ENCODE data around the gene LOC128125822.
"Not testable (repeated sequence)": the region's sequence is repeated elsewhere in the genome, so short reads cannot be mapped to it uniquely, and the experiment has no call there.

The LOC128125822 gene

GRCh38 chr6:63572044-63572746 is at the start of gene LOC128125822, which contains the start of gene PTP4A1:
LOC128125822 (plus strand) TSS chr6:63572480.
PTP4A1 (plus strand) TSS chr6:63572480; CDS start chr6:63576881, 4,401 bp downstream.
- peak within 1 kb of the TSS; percentile 98 for H3K27ac ChIP-seq (ENCODE audit: low read depth, low read length)
- WGBS, 3 donors, result 0 to 1% (median 0%) methylated on average over 57 to 73 of the region's 73 CpGs

- H3K27ac ChIP-seq (ENCODE audit: low read depth, low read length), result not testable (repeated sequence)
- 85 to 92% (median 91%) methylated on average over 7 of the region's 7 CpGs for WGBS, 3 donors
Observed at GRCh38 chr6:63522911-63523287, 49.4 kb upstream of the LOC128125822 start.

DNA sequence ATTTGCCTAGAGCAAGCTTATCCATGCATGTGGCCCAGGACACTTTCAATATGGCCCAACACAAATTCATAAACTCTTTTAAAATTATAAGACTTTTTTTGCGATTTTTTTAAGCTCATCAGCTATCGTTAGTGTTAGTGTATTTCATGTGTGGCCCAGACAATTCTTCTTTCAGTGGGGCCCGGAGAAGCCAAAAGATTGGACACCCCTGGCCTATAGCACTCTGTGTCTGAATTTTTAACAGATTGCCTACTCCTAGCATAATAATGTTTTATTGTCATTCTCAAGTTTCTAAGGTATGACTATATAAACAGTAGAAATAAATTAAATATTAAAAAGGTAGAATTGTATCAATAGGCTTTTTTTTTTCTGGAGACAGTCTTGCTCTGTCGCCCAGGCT is 48.6 kb upstream of the LOC128125822 start:
- 94 to 96% (median 94%) methylated on average over 4 of the region's 4 CpGs for WGBS, 3 donors

GRCh38 chr6:63525186-63525878 is 46.9 kb upstream of the LOC128125822 start:
- H3K27ac ChIP-seq (ENCODE audit: low read depth, low read length), result no peak overlapping the region
- 72 to 75% (median 75%) methylated on average over 7 of the region's 7 CpGs for WGBS, 3 donors

More for the DNA sequence above, 48.6 kb upstream of the LOC128125822 start:
- no peak overlapping the region for H3K27ac ChIP-seq (ENCODE audit: low read depth, low read length)

- no peak overlapping the region for H3K27ac ChIP-seq (ENCODE audit: low read depth, low read length)
Observed at GRCh38 chr6:63526931-63527330, 45.3 kb upstream of the LOC128125822 start.

DNA sequence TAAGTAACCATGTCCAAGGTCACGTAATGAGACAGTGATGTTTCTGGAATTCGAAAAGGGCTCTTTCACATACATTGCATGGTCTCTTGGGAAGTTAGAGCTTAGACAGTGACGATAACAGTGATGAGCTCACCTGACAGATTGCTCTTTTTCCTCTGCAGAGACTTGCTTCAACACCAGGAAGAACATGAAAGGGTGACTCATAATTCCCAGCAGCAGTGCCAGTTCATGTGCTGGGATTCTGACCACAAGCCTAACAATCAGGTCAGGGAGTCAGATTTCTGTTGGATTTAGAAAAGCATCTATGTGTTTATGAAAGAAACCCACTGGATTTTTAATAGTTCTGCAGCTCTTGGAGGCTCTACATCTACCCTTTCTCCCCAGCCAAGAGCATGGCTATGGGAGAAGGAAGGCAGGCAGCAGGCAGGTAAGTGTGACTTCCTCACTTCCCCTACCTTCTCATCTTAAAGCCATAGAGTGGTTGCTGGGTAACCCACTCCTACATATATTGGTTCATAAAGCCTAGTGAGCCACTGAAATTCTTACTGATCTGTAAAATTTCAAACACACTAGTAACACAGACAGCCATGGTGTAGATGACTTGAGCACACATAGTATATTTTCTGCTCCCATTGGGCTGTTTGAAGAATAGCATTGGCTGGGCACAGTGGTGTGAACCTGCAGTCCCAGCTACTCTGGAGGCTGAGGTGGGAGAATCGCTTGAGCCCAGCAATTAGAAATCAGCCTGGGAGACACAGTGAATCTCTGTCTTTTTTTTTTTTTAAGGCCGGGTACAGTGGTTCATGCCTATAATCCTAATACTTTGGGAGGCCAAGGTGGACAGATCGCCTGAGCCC is 44.4 kb upstream of the LOC128125822 start:
- no peak overlapping the region for H3K27ac ChIP-seq (ENCODE audit: low read depth, low read length)
- 73 to 75% (median 75%) methylated on average over 6 of the region's 6 CpGs for WGBS, 3 donors

- WGBS, 3 donors, result 26 to 59% (median 30%) methylated on average over 4 of the region's 4 CpGs
- no peak overlapping the region for H3K27ac ChIP-seq (ENCODE audit: low read depth, low read length)
Observed at GRCh38 chr6:63529498-63529897, 42.8 kb upstream of the LOC128125822 start.

GRCh38 chr6:63530182-63530581 is 42.1 kb upstream of the LOC128125822 start:
- no peak overlapping the region for H3K27ac ChIP-seq (ENCODE audit: low read depth, low read length)
- 89 to 98% (median 96%) methylated on average over 3 of the region's 3 CpGs for WGBS, 3 donors

DNA sequence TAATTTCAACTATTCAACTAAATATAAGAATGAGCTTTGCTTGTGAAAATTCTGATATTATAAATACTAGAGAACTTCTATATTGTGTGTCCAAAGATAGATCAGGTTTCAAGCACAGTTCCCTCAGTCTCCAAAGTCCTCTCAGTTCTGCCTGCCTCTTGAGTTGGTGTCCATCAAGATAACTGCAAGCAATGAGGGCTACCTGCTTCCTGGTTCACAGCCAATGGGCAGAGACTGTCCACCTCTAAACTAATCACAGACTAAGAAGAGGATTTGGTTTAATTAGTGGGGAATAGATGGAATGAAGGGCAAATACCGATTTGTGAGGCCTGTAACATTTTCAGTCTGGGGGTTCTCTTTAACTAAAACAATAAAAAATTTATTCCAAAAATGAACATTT is 41.3 kb upstream of the LOC128125822 start:
- no peak overlapping the region for H3K27ac ChIP-seq (ENCODE audit: low read depth, low read length)
- WGBS, 3 donors, result 90 to 94% (median 91%) methylated on average over 1 of the region's 1 CpG

GRCh38 chr6:63533026-63533425 is 39.3 kb upstream of the LOC128125822 start:
- 85 to 91% (median 89%) methylated on average over 3 of the region's 3 CpGs for WGBS, 3 donors
- no peak overlapping the region for H3K27ac ChIP-seq (ENCODE audit: low read depth, low read length)

GRCh38 chr6:63533952-63534351 is 38.3 kb upstream of the LOC128125822 start:
- H3K27ac ChIP-seq (ENCODE audit: low read depth, low read length), result no peak overlapping the region
- WGBS, 3 donors, result 90 to 95% (median 91%) methylated on average over 4 of the region's 4 CpGs

- H3K27ac ChIP-seq (ENCODE audit: low read depth, low read length), result no peak overlapping the region
- WGBS, 3 donors, result 53 to 66% (median 65%) methylated on average over 9 of the region's 9 CpGs
Observed at GRCh38 chr6:63537201-63537958, 34.9 kb upstream of the LOC128125822 start.

DNA sequence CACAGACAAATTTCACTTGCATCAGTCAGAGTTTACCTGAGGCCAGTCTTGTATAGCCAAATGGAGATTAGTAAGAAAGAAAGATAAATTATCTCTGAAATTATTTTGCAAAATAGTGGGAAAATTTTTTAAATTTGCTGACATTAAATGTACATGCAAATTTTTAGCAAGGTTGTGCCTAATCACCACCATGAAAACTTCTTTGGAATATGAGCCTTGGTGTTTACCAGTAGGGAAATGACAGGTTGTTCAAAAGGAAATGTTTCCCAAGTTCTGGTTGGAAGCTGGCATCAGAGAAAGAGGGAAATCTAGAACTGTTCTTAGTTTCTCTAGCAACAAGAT is 34.4 kb upstream of the LOC128125822 start:
- H3K27ac ChIP-seq (ENCODE audit: low read depth, low read length), result no peak overlapping the region

DNA sequence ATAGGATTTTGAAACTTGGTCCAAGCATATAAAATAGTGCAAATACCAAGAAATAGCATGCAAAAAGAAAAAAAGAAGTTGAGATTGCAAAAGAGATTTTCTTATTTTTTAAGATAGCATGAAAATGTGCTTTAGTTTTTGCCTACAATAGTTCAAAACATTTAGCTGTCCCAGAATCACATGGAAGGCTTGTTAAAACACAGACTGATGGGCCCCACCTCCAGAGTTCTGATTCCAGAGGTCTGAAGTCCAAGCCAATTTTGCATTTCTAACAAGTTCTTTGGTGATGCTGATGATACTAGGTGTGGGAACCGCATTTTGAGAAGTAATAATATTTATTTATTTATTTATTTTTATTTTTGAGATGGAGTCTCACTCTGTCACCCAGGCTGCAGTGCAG is 33.7 kb upstream of the LOC128125822 start:
- 44 to 91% (median 89%) methylated on average over 1 of the region's 1 CpG for WGBS, 3 donors
- no peak overlapping the region for H3K27ac ChIP-seq (ENCODE audit: low read depth, low read length)

DNA sequence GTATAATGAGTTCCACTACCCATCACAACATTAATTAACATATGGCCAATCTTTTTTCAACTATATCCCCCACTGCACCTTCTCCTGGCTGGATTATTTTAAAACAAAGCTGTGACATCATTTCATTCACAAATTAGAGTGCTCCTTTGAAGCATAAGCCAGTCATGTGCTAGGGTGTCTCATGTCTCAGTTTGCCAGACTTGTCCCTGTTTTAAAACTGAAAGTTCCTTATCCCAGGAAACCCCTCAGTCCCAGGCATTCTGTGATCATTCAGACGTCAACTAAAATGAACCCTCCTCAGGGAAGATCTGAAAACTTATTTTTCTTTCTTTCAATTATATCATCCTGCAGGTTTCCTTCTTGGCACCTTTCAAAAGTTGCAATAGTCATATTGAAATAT is 29.3 kb upstream of the LOC128125822 start:
- no peak overlapping the region for H3K27ac ChIP-seq (ENCODE audit: low read depth, low read length)
- 68 to 85% (median 73%) methylated on average over 1 of the region's 1 CpG for WGBS, 3 donors

DNA sequence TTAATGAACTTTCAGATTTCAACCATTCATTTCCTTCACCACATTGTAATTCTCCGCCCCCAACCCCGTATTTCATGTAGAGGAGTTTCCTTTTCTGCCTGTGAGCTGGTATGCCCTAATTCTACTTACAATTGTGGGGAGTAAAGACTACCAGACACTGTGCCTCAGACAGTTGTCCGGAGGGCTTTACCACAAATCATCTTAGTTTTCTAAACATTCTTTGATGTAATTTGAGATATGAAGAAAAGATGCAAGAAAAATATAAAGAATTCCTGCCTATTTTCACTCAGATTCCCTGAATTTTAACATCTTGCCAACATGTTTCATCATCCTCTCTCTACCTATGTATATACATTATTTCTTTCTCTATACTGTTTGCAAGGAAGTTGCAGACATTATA is 28.3 kb upstream of the LOC128125822 start:
- H3K27ac ChIP-seq (ENCODE audit: low read depth, low read length), result no peak overlapping the region
- 53 to 75% (median 61%) methylated on average over 3 of the region's 3 CpGs for WGBS, 3 donors

GRCh38 chr6:63546236-63546635 is 26.0 kb upstream of the LOC128125822 start:
- 91 to 95% (median 93%) methylated on average over 6 of the region's 6 CpGs for WGBS, 3 donors
- H3K27ac ChIP-seq (ENCODE audit: low read depth, low read length), result no peak overlapping the region

GRCh38 chr6:63546697-63547096 is 25.6 kb upstream of the LOC128125822 start:
- no peak overlapping the region for H3K27ac ChIP-seq (ENCODE audit: low read depth, low read length)
- WGBS, 3 donors, result 93 to 98% (median 97%) methylated on average over 1 of the region's 1 CpG

- no peak overlapping the region for H3K27ac ChIP-seq (ENCODE audit: low read depth, low read length)
- WGBS, 3 donors, result 80 to 89% (median 83%) methylated on average over 5 of the region's 5 CpGs
Observed at GRCh38 chr6:63549076-63549475, 23.2 kb upstream of the LOC128125822 start.
